HUES48 (cell line): ENCODE results near the gene PCDHB13.
"Not testable (repeated sequence)": the region's sequence is repeated elsewhere in the genome, so short reads cannot be mapped to it uniquely, and the experiment has no call there.

ENCODE experiments used
- H3K27ac ChIP-seq: one replicate; pipeline ENCODE4 v1.7.0; 2013; ENCODE audit warnings: low read depth, low read length, inconsistent platforms
- H3K27me3 ChIP-seq: 2 replicates; pipeline ENCODE4 v1.6.1; 2013; ENCODE audit warnings: mild to moderate bottlenecking, low read length; ENCODE audit not compliant: control insufficient read depth, insufficient read depth
- H3K36me3 ChIP-seq: 2 replicates; pipeline ENCODE4 v1.6.1; 2013; ENCODE audit warnings: low read length; ENCODE audit not compliant: control insufficient read depth, insufficient read depth
- H3K4me1 ChIP-seq: 2 replicates; pipeline ENCODE4 v1.6.1; 2013; ENCODE audit warnings: mild to moderate bottlenecking, low read length; ENCODE audit not compliant: control insufficient read depth, insufficient read depth
- H3K4me3 ChIP-seq: 2 replicates; pipeline ENCODE4 v1.5.1; 2013; ENCODE audit warnings: mild to moderate bottlenecking, low read depth, low read length
- H3K9ac ChIP-seq: 2 replicates; pipeline ENCODE4 v1.6.1; 2013; ENCODE audit warnings: mild to moderate bottlenecking, low read depth, low read length, moderate library complexity
- H3K9me3 ChIP-seq: 2 replicates; pipeline ENCODE4 v1.6.1; 2013; ENCODE audit warnings: low read length; ENCODE audit not compliant: control insufficient read depth, insufficient read depth

Gene PCDHB13

DNA sequence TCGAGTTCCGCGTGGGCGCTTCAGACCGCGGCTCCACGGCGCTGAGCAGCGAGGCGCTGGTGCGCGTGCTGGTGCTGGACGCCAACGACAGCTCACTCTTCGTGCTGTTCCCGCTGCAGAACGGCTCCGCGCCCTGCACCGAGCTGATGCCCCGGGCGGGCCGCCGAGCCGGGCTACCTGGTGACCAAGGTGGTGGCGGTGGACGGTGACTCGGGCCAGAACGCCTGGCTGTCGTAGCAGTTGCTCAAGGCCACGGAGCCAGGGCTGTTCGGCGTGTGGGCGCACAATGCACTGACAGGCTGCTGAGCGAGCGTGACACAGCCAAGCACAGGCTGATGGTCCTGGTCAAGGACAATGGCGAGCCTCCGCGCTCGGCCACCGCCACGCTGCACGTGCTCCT, 27.8 kb downstream of the PCDHB13 start:
- Histone ChIP-seq H3K4me1 (no peaks in the 10 kb centered on the region), H3K9me3 (peaks cover 61% of the 10 kb centered on the region), H3K9ac (no peak overlapping the region), H3K27me3 (no peaks in the 10 kb centered on the region), H3K27ac (no peak overlapping the region), H3K4me3 (no peak overlapping the region), H3K36me3 (no peaks in the 10 kb centered on the region)

DNA sequence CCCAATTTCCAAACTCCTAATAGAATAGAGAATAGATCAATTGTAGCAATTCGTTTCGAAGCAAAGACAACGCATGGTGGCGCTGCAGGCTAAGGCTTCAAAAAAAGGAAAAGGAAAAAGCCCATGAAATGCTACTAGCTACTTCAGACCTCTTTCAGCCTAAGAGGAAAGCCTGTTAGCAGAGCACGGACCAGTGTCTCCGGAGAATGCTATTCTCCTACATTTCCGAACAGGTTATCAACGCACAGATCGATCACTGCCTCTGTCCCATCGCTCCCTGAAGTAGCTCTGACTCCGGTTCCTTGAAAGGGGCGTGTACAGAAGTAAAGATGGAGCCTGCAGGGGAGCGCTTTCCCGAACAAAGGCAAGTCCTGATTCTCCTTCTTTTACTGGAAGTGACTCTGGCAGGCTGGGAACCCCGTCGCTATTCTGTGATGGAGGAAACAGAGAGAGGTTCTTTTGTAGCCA, 31.6 kb downstream of the PCDHB13 start, which contains the start of gene PCDHB15:
Gene PCDHB15 (plus strand): TSS at position 146 of the 468 bp plus-strand sequence. CDS start 184 bp downstream, at position 330.
- H3K9ac ChIP-seq = no peak within 1 kb of the TSS
- H3K4me3 ChIP-seq = peak within 1 kb of the TSS; percentile 49
- H3K9me3 ChIP-seq = peaks cover 55% of the 10 kb centered on the region
- no peaks in the 10 kb centered on the region for H3K36me3 ChIP-seq
- H3K27ac ChIP-seq = no peak within 1 kb of the TSS
- no peaks in the 10 kb centered on the region for H3K4me1 ChIP-seq
- H3K27me3 ChIP-seq = no peaks in the 10 kb centered on the region

DNA sequence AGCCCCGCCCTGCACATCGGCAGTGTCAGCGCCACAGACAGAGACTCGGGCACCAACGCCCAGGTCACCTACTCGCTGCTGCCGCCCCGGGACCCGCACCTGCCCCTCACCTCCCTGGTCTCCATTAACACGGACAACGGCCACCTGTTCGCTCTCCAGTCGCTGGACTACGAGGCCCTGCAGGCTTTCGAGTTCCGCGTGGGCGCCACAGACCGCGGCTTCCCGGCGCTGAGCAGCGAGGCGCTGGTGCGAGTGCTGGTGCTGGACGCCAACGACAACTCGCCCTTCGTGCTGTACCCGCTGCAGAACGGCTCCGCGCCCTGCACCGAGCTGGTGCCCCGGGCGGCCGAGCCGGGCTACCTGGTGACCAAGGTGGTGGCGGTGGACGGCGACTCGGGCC, 33.3 kb downstream of the PCDHB13 start:
- H3K9me3 ChIP-seq = peaks cover 62% of the 10 kb centered on the region
- not testable (repeated sequence) for H3K36me3 ChIP-seq, H3K9ac ChIP-seq, H3K27me3 ChIP-seq, H3K27ac ChIP-seq, H3K4me3 ChIP-seq, H3K4me1 ChIP-seq

DNA sequence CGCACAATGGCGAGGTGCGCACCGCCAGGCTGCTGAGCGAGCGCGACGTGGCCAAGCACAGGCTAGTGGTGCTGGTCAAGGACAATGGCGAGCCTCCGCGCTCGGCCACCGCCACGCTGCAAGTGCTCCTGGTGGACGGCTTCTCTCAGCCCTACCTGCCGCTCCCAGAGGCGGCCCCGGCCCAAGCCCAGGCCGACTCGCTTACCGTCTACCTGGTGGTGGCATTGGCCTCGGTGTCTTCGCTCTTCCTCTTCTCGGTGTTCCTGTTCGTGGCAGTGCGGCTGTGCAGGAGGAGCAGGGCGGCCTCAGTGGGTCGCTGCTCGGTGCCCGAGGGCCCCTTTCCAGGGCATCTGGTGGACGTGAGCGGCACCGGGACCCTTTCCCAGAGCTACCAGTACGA, 33.7 kb downstream of the PCDHB13 start:
- peaks cover 62% of the 10 kb centered on the region for H3K9me3 ChIP-seq
- H3K27ac ChIP-seq, H3K4me1 ChIP-seq, H3K9ac ChIP-seq, H3K4me3 ChIP-seq, H3K27me3 ChIP-seq, H3K36me3 ChIP-seq: not testable (repeated sequence)

DNA sequence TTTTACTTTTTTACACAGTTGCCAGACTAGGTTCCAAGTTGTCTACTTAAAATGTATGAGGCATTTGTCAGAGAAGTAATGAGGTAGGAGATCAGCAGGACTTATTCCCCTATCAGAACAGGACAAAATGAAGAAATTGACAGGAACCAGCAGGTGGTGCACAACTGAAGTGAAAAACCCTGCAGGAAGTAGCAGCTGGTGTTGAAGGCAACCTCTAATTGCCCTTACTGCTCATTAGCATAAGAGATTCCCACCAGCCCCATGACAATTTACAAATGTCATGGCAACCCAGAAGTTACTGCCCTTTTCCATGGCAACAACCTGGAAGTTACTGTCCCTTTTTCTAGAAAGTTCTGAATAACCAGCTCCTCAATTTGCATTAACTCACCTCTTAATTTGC, 36.9 kb downstream of the PCDHB13 start:
- Histone ChIP-seq H3K4me3 (no peak overlapping the region), H3K36me3 (no peaks in the 10 kb centered on the region), H3K27ac (no peak overlapping the region), H3K4me1 (no peaks in the 10 kb centered on the region), H3K27me3 (no peaks in the 10 kb centered on the region), H3K9ac (no peak overlapping the region), H3K9me3 (peaks cover 81% of the 10 kb centered on the region)

DNA sequence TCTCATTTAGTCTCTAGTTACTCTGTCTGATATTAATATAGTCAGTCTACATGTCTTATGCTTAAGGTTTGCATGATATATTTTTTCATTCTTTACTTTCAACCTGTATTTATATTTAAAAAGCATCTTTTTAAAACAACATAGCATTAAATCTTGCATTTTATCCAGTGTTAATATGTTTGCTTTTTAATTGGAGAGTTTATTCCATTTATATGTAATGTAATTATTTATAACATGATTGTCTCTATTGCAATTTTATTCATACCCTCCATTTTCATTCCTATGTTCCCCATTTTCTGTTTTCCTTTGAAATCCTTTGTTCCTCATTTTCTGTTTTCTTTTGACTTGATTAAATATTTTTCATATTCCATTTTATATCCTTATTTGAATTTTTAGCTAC, 44.7 kb downstream of the PCDHB13 start:
- Histone ChIP-seq H3K9ac (no peak overlapping the region), H3K9me3 (peaks cover 89% of the 10 kb centered on the region), H3K36me3 (no peaks in the 10 kb centered on the region), H3K27me3 (no peaks in the 10 kb centered on the region), H3K4me1 (no peaks in the 10 kb centered on the region), H3K4me3 (no peak overlapping the region), H3K27ac (no peak overlapping the region)

DNA sequence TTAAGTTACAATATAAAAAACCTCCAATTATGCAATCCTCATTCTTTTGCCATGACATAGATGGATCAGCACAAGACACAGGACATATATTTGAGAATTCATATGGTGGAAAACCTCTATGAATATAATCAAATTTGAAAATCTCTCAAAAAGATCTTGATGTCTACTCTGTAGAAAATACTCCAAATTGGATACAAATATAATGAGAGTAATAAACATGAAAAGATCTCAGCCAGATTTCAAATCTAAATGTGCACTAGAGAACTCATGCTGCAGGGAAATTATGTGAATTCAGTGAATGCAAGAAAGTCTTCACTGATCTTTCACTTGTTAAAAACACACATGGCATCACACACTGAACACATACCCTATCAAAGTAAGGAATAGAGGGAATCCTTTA, 45.2 kb downstream of the PCDHB13 start:
- peaks cover 89% of the 10 kb centered on the region for H3K9me3 ChIP-seq
- H3K4me1 ChIP-seq = no peaks in the 10 kb centered on the region
- no peak overlapping the region for H3K9ac ChIP-seq
- H3K27ac ChIP-seq = no peak overlapping the region
- no peaks in the 10 kb centered on the region for H3K36me3 ChIP-seq
- H3K27me3 ChIP-seq = no peaks in the 10 kb centered on the region
- no peak overlapping the region for H3K4me3 ChIP-seq

DNA sequence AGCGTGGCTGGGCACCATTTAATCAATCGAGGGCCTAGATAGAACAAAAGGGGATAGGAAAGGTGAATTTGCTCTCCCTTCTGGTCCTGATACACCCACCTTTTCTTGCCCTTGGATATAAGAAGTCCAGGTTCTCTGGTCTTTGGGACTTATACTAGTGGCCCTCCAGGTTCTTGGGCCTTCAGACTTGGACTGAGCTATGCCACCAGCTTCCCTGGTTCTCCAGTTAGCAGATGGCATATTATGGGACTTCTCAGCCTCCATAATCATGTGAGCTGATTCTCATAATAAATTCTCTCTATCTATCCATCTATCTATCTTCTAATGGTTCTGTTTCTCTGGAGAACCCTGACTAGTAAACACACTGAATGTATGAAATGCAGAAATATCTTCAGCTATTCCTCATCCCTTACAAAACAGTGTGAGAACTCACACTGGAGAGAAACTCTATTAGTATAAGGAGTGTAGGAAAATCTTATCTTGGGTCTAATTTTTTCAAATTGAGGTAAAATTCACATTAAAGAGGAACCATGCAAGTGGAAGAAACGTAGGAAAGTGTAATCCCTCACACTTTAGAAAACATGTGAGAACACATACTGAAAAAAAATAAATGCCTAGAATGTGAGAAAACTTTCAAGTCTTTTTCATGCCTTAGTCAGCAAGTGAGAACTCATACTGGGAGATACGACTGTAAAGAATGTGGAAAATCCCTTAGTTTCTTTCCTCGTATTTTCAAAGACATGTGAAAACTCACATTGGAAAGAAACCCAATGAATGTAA, 46.9 kb downstream of the PCDHB13 start:
- Histone ChIP-seq H3K4me3 (no peak overlapping the region), H3K36me3 (no peaks in the 10 kb centered on the region), H3K9me3 (peaks cover 85% of the 10 kb centered on the region), H3K4me1 (no peaks in the 10 kb centered on the region), H3K27ac (no peak overlapping the region), H3K27me3 (no peaks in the 10 kb centered on the region), H3K9ac (no peak overlapping the region)

DNA sequence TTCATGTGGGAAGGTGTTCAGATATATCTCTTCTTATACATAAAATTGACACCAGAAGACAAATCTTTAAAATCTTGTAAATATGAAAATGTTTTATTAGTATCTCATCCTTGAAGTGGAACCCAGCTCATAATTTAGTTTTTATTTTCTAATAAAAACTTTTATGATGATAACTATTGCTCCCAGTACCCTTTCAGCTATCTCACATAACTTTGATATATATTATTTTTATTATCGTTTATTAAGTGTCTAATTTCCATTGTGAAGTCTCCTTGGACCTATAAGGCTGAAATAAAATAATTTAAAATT, 47.5 kb downstream of the PCDHB13 start:
- H3K27ac ChIP-seq = no peak overlapping the region
- H3K36me3 ChIP-seq = no peaks in the 10 kb centered on the region
- H3K4me3 ChIP-seq = no peak overlapping the region
- H3K9me3 ChIP-seq = peaks cover 86% of the 10 kb centered on the region
- H3K27me3 ChIP-seq = no peaks in the 10 kb centered on the region
- H3K4me1 ChIP-seq = no peaks in the 10 kb centered on the region
- no peak overlapping the region for H3K9ac ChIP-seq
